ENCODE data around the gene CADM2. TPM values are rescaled to one million over a fixed set of nuclear protein-coding genes. Genes with fewer than 3 reads are reported as not detected.

Gene CADM2
- total and polyA plus RNA-seq, 3 donors from 2014 or later, result 1.3 to 4.0 (median 2.7) TPM

DNA sequence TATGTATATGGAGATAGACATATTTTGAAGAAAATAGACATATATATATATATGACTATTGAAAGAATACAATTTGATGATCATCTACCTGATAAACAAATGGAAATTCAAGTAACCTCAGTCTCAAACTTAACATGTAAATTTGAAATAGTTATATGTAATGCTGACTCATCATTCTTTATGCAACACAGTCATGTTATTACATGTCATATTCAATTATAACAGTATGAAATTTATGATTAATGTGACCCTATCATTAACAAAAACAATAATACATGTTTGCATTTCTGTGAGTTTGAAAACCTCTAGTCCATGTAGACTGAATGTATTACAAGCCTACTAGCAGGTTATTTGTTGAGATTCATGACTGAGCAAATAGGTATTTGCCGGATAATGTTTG lies 204.1 kb downstream of the CADM2 start:
- H3K4me3 ChIP-seq, result no peak overlapping the region
- H3K27ac ChIP-seq, result no peak overlapping the region
- H3K4me1 ChIP-seq, result no peaks in the 10 kb centered on the region
- H3K27me3 ChIP-seq, result no peaks in the 10 kb centered on the region
- TF ChIP-seq, protein P1, sequence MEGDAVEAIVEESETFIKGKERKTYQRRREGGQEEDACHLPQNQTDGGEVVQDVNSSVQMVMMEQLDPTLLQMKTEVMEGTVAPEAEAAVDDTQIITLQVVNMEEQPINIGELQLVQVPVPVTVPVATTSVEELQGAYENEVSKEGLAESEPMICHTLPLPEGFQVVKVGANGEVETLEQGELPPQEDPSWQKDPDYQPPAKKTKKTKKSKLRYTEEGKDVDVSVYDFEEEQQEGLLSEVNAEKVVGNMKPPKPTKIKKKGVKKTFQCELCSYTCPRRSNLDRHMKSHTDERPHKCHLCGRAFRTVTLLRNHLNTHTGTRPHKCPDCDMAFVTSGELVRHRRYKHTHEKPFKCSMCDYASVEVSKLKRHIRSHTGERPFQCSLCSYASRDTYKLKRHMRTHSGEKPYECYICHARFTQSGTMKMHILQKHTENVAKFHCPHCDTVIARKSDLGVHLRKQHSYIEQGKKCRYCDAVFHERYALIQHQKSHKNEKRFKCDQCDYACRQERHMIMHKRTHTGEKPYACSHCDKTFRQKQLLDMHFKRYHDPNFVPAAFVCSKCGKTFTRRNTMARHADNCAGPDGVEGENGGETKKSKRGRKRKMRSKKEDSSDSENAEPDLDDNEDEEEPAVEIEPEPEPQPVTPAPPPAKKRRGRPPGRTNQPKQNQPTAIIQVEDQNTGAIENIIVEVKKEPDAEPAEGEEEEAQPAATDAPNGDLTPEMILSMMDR (IDR thresholded peaks at IDR 0.05), result no peak
- TF ChIP-seq POLR2A (IDR thresholded peaks at IDR 0.05), result no peak
- no peaks in the 10 kb centered on the region for H3K36me3 ChIP-seq (ENCODE audit: low read depth, missing control alignments)
- DNase-seq, result no peak
- no peaks in the 10 kb centered on the region for H3K9me3 ChIP-seq
- intact Hi-C loops (cut with DNase I; ENCODE audit: low total_unique reads), result no loop called here
- WGBS, 2 donors, result 98 to 100% methylated on average over 1 of the region's 1 CpG

DNA sequence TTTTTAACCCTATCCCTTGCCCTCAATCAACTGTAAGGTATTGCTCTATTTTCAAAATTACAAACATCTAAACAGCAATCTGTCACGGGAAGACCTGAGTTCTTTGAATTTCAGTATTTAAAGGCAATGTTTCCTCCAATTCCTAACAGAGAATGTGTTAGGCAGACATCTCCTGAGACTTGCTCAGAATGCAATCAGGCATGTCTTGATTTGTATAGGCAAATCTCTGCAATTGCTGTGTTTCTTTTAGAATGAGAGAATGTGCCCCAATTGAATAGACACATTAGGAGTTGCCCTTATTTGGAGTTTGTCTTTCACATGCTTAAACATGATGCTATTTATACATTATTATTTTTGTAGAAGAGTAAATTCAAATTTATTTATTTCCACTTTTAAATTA lies 205.6 kb downstream of the CADM2 start:
- H3K36me3 ChIP-seq (ENCODE audit: low read depth, missing control alignments), result no peaks in the 10 kb centered on the region
- intact Hi-C loops (cut with DNase I; ENCODE audit: low total_unique reads), result no loop called here
- H3K4me1 ChIP-seq, result no peaks in the 10 kb centered on the region
- 87 to 96% methylated on average over 1 of the region's 1 CpG for WGBS, 2 donors
- H3K27ac ChIP-seq, result no peak overlapping the region
- H3K4me3 ChIP-seq, result no peak overlapping the region
- no peak for DNase-seq
- H3K9me3 ChIP-seq, result no peaks in the 10 kb centered on the region
- H3K27me3 ChIP-seq, result no peaks in the 10 kb centered on the region
- no peak for TF ChIP-seq POLR2A (IDR thresholded peaks at IDR 0.05)
- TF ChIP-seq, protein P1 (IDR thresholded peaks at IDR 0.05), result no peak

DNA sequence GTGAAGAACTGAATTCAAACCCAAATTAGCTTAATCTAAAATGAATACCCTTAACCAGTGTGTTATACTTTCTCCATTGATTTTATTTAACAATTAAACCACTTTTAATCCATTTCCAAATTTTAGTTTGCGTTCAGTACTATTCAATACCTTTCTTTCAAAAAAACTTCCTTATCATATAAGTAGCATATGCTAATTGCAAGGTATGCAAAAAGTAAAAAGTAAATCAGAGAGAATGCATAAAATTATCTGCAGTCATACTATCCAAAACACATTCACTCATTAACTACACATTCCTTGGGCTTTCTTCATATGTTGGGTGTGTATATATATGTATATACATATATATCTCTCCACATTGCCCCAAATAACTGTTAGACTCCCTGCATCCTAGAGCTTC lies 208.8 kb downstream of the CADM2 start:
- Histone ChIP-seq H3K36me3 (ENCODE audit: low read depth, missing control alignments) (no peaks in the 10 kb centered on the region), H3K9me3 (no peaks in the 10 kb centered on the region), H3K27me3 (no peaks in the 10 kb centered on the region), H3K4me3 (no peak overlapping the region), H3K27ac (no peak overlapping the region), H3K4me1 (no peaks in the 10 kb centered on the region)
- WGBS, 2 donors, result 93 to 96% methylated on average over 1 of the region's 1 CpG
- DNase-seq, result no peak
- TF ChIP-seq, protein P1 (IDR thresholded peaks at IDR 0.05), result no peak
- no peak for TF ChIP-seq POLR2A (IDR thresholded peaks at IDR 0.05)
- intact Hi-C loops (cut with DNase I; ENCODE audit: low total_unique reads), result no loop called here

DNA sequence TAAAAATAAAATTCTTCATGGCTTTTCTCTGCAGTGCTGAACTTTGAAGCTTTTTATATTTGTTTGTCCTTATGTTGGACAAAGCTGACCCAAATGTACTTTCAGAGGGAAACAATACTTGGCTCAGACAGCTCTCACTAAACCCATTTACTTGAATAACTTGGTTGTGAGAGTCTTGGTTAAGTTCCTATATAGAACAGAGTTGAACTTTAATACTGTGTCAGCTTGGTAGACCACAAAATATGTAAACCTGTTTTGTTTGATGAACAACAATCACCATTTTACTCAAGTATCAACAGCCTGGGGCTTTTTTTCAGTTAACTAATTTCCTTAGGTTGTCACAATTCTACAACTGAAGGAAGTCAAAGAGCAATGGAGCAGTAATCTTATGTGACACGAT lies 211.9 kb downstream of the CADM2 start:
- Histone ChIP-seq H3K27ac (no peak overlapping the region), H3K4me1 (no peaks in the 10 kb centered on the region), H3K9me3 (no peaks in the 10 kb centered on the region), H3K4me3 (no peak overlapping the region), H3K27me3 (no peaks in the 10 kb centered on the region), H3K36me3 (ENCODE audit: low read depth, missing control alignments) (no peaks in the 10 kb centered on the region)
- intact Hi-C loops (cut with DNase I; ENCODE audit: low total_unique reads), result no loop called here
- no peak for DNase-seq
- TF ChIP-seq POLR2A (IDR thresholded peaks at IDR 0.05), result no peak
- TF ChIP-seq, protein P1 (IDR thresholded peaks at IDR 0.05), result no peak
- 69 to 75% methylated on average over 1 of the region's 1 CpG for WGBS, 2 donors

DNA sequence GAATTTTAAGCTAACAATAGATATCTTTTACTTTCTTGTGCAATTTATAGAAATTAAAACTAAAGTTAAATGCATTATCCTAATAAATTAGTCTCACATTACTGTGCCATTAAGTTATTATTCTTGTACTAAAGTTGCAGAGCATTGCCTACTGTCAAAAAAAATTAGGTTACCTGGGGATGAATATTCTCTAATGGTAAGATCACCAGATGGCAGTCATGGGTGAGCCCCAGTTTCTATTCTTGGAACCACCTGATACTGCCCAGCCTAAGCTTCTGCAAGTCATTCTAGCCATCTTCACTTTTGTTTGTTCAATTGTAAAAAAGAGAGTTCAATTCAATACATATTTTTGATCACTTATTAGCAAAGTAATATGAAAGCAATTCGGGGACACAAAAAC lies 213.2 kb downstream of the CADM2 start:
- TF ChIP-seq, protein P1 (IDR thresholded peaks at IDR 0.05), result no peak
- TF ChIP-seq POLR2A (IDR thresholded peaks at IDR 0.05), result no peak
- WGBS, 2 donors, result 89 to 90% methylated on average over 1 of the region's 1 CpG
- no peak overlapping the region for H3K27ac ChIP-seq
- no peaks in the 10 kb centered on the region for H3K27me3 ChIP-seq
- no peak for DNase-seq
- no peak overlapping the region for H3K4me3 ChIP-seq
- H3K4me1 ChIP-seq, result no peaks in the 10 kb centered on the region
- intact Hi-C loops (cut with DNase I; ENCODE audit: low total_unique reads), result no loop called here
- no peaks in the 10 kb centered on the region for H3K9me3 ChIP-seq
- H3K36me3 ChIP-seq (ENCODE audit: low read depth, missing control alignments), result no peaks in the 10 kb centered on the region
